Endothelial cell of umbilical vein (primary cell): ENCODE measurements around the gene SENP6. TPM values are rescaled to one million over a fixed set of nuclear protein-coding genes. Genes with fewer than 3 reads are reported as not detected.

Experiments used
- BruUV-seq: library from RNA; stranded (reverse); fragments of 400-500 nt; replicated peaks from 2 replicates; lab custom pipeline; 2021; lab: Mats Ljungman, UMichigan
- CTCF ChIA-PET: fragments of 300-600, 350-600 bp; sonication (Branson Sonifier 250); formaldehyde crosslinking; loops from one replicate; lab custom pipeline; 2021; ENCODE audit warnings: antibody characterized with exemption, inconsistent platforms; lab: Charles Lee
- POLR2A ChIA-PET: fragments of 300-600, 350-600 bp; sonication (Branson Sonifier 250); formaldehyde crosslinking; loops from one replicate; lab custom pipeline; 2021; ENCODE audit warnings: antibody characterized with exemption, inconsistent platforms; lab: Charles Lee
- DNase-seq: peaks from one replicate; pipeline ENCODE4 v3.0.0-alpha.2; 2011; ENCODE audit warnings: low read depth, low spot score
- FAIRE-seq: peaks from 2 replicates; lab custom pipeline; 2011; peaks lifted over from hg19 to GRCh38; lab: Jason Lieb, UNC
- H2AFZ ChIP-seq: 2 replicates; pipeline ENCODE4 v1.6.0; 2012; ENCODE audit warnings: low read depth, low read length, control low read depth, inconsistent platforms
- H3K27ac ChIP-seq: 2 replicates; pipeline ENCODE4 v1.5.1; 2011; ENCODE audit warnings: low read depth, mild to moderate bottlenecking, control low read depth, low read length, moderate library complexity; ENCODE audit not compliant: insufficient read depth
- H3K27me3 ChIP-seq, 2 experiments: 2 replicates each; pipeline versions ENCODE4 v1.6.0 to v1.6.1; 2011; ENCODE audit warnings: low read length in 2 of 2, mixed read lengths in 1 of 2; ENCODE audit not compliant: control insufficient read depth in 2 of 2, insufficient read depth in 2 of 2
- H3K36me3 ChIP-seq, 2 experiments: 2 replicates in 1 of 2; 3 replicates in 1 of 2; pipeline ENCODE4 v1.5.1; 2011; ENCODE audit warnings: low read length in 2 of 2, mild to moderate bottlenecking in 1 of 2, moderate library complexity in 1 of 2; ENCODE audit not compliant: control insufficient read depth in 2 of 2, insufficient read depth in 2 of 2; ENCODE audit errors: extremely low read depth in 1 of 2
- H3K4me1 ChIP-seq: 3 replicates; pipeline ENCODE4 v1.5.1; 2011; ENCODE audit warnings: mild to moderate bottlenecking, low read length; ENCODE audit not compliant: control insufficient read depth, insufficient read depth; ENCODE audit errors: extremely low read depth
- H3K4me2 ChIP-seq: 2 replicates; pipeline ENCODE4 v1.6.1; 2011; ENCODE audit warnings: low read length, control low read depth, mixed read lengths; ENCODE audit not compliant: insufficient read depth
- H3K4me3 ChIP-seq, 3 experiments: fragments of 200-600 bp in 1 of 3; sonication (generic), shearing (Covaris generic) in 1 of 3; replicated peaks in 1 of 3; 2 replicates each; pipeline ENCODE4 v1.5.1; 2011 to 2016; ENCODE audit warnings: control low read depth in 3 of 3, low read length in 3 of 3, mild to moderate bottlenecking in 2 of 3, inconsistent platforms in 1 of 3, low read depth in 1 of 3, moderate library complexity in 1 of 3; ENCODE audit not compliant: insufficient read depth in 1 of 3
- H3K79me2 ChIP-seq: 2 replicates; pipeline ENCODE4 v1.6.0; 2012; ENCODE audit warnings: low read length, inconsistent platforms; ENCODE audit not compliant: control insufficient read depth, insufficient read depth
- H3K9ac ChIP-seq: replicated peaks from 2 replicates; pipeline ENCODE3; 2011; ENCODE audit warnings: low read length, control low read depth; ENCODE audit not compliant: insufficient read depth; ENCODE audit errors: extremely low read depth
- H3K9me1 ChIP-seq: replicated peaks from 3 replicates; pipeline ENCODE4 v1.6.0; 2011; ENCODE audit warnings: mild to moderate bottlenecking, low read length; ENCODE audit not compliant: control insufficient read depth, insufficient read depth; ENCODE audit errors: extremely low read depth
- H3K9me3 ChIP-seq: replicated peaks from 2 replicates; pipeline ENCODE4 v1.5.1; 2012; ENCODE audit warnings: low read length, inconsistent platforms; ENCODE audit not compliant: control insufficient read depth, insufficient read depth
- H4K20me1 ChIP-seq: replicated peaks from 2 replicates; pipeline ENCODE3; 2011; ENCODE audit warnings: mild to moderate bottlenecking, low read length; ENCODE audit not compliant: control insufficient read depth, insufficient read depth; ENCODE audit errors: extremely low read depth
- EZH2 ChIP-seq: IDR thresholded peaks from 2 replicates; pipeline ENCODE4 v1.6.1; 2012; ENCODE audit warnings: borderline replicate concordance, low read depth, mild to moderate bottlenecking, moderate library complexity, low read length, inconsistent platforms; ENCODE audit not compliant: severe bottlenecking
- FOS ChIP-seq: IDR thresholded peaks from 2 replicates; pipeline ENCODE4 v1.6.1; 2011; ENCODE audit warnings: mild to moderate bottlenecking, low read length, moderate library complexity, borderline replicate concordance; ENCODE audit not compliant: insufficient read depth
- GATA2 ChIP-seq: IDR thresholded peaks from 2 replicates; pipeline ENCODE4 v1.7.0; 2011; ENCODE audit warnings: low read depth, mild to moderate bottlenecking, moderate library complexity, mixed read lengths, low read length; ENCODE audit not compliant: insufficient read length, insufficient read depth
- JUN ChIP-seq: IDR thresholded peaks from 2 replicates; pipeline ENCODE4 v1.6.1; 2011; ENCODE audit warnings: borderline replicate concordance, low read depth; ENCODE audit not compliant: insufficient read length, insufficient read depth
- MYC ChIP-seq: IDR thresholded peaks from one replicate; pipeline ENCODE4 v1.6.1; 2011; ENCODE audit warnings: mild to moderate bottlenecking, low read depth, low read length
- POLR2A ChIP-seq: IDR thresholded peaks from 2 replicates; pipeline ENCODE4 v1.6.1; 2012; ENCODE audit warnings: low read depth, mild to moderate bottlenecking, control low read depth, low read length
- POLR2AphosphoS5 ChIP-seq: IDR thresholded peaks from 2 replicates; pipeline ENCODE4 v1.6.1; 2012; ENCODE audit warnings: low read depth, mild to moderate bottlenecking, control low read depth, low read length, moderate library complexity; ENCODE audit not compliant: insufficient read depth
- dilution Hi-C: fragments of 300-500 bp; cut with MboI; formaldehyde crosslinking; loops from one replicate; pipeline ENCODE4 v1.15.0; 2019; ENCODE audit warnings: low sequenced_read_pairs; ENCODE audit not compliant: extremely low pct_ligation_motif_present
- intact Hi-C: fragments of 100-400 bp; cut with micrococcal nuclease; formaldehyde crosslinking; loops from one replicate; pipeline ENCODE4 v1.10.0; 2022
- polyA plus RNA-seq, 4 experiments: library from polyadenylated mRNA; depleted of rRNA in 3 of 4; stranded (reverse) in 3 of 4; unstranded in 1 of 4; fragments of >200 nt; gene quantifications; 2 replicates each; pipeline versions ENCODE4 v1.2.1 to v1.2.3, GENCODE V29; 2011 to 2012; ENCODE audit warnings: missing spikeins in 1 of 4
- total RNA-seq: library from RNA; stranded (reverse); gene quantifications from 2 replicates; pipeline ENCODE4 v1.2.3, GENCODE V29; 2021
- TF ChIP-seq, protein P1 (sequence below): IDR thresholded peaks from 2 replicates; pipeline ENCODE4 v1.6.1; 2011; ENCODE audit not compliant: insufficient read depth, insufficient read length
- TF ChIP-seq, protein P2 (sequence below), 2 donors: IDR thresholded peaks; 1 replicate in 1 of 2; 2 replicates in 1 of 2; pipeline ENCODE4 v1.5.1; 2011; ENCODE audit warnings: low read length in 2 of 2, mild to moderate bottlenecking in 2 of 2, moderate library complexity in 2 of 2, control low read depth in 1 of 2, inconsistent platforms in 1 of 2, low read depth in 1 of 2; ENCODE audit not compliant: insufficient read depth in 1 of 2; ENCODE audit errors: extremely low read depth in 1 of 2

SENP6 gene
- total and polyA plus RNA-seq, 2 donors (not counting 3 experiments of a cell fraction or from before 2014, with no cell fraction given): 11.5 to 99.1 TPM

DNA sequence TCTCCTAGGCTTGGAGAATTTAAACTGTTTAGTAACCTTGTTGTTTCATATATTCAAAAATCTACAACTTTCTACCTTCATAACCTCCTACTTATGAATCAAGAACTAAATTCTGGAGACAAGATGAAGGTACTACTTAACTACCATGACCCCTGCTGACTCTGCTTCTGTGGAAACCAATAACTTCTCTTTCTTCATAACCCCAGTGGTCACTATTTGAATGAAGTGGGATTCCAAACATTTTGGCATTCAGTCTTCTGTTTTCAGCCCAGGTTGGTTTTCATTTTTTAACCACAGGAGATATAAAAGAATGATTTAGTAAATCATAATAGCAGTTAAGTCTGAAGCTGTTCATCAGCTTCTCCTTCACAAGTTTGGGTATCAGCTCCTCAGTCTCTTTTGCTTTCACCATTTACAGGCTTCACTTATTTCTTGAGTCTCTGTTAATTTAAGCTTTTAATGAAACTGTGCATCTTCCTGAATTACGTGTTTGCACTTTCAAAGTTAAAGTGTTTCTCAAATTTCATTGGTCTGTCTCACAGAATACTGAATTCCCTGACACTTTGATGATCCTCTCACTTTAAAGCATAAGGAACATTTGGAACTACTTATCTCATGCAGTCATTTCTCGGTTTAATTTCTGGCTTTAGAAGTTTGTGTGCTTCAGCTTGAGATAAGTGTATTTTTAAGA lies 9.5 kb downstream of the SENP6 start:
- H4K20me1 ChIP-seq: peaks cover 22% of the 10 kb centered on the region
- intact Hi-C loops: no loop called here
- dilution Hi-C loops: no loop called here
- POLR2A ChIA-PET: no interaction called here
- no peaks in the 10 kb centered on the region for H3K36me3 ChIP-seq
- CTCF ChIA-PET: interaction anchor here (1.1 to 2.5 kb wide), 2 partner anchors 10 kb away, joined by 5 to 9 read pairs; no protein-coding TSS in a partner anchor
- peaks cover 100% of the 10 kb centered on the region for H3K79me2 ChIP-seq
- H3K27ac ChIP-seq: no peak overlapping the region
- DNase-seq: no peak
- H3K4me1 ChIP-seq: peaks cover 28% of the 10 kb centered on the region
- no peak overlapping the region for H3K4me3 ChIP-seq
- H3K9me3 ChIP-seq: no peaks in the 10 kb centered on the region
- H3K27me3 ChIP-seq: no peaks in the 10 kb centered on the region
- no TSS peak for BruUV-seq
- FAIRE-seq: no peak
- H3K4me2 ChIP-seq: no peak overlapping the region
- H3K9me1 ChIP-seq: no peaks in the 10 kb centered on the region
- H3K9ac ChIP-seq: no peak overlapping the region
- no peak overlapping the region for H2AFZ ChIP-seq
- TF ChIP-seq FOS: no peak
- TF ChIP-seq POLR2A: no peak
- TF ChIP-seq, protein P1, sequence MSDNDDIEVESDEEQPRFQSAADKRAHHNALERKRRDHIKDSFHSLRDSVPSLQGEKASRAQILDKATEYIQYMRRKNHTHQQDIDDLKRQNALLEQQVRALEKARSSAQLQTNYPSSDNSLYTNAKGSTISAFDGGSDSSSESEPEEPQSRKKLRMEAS: no peak
- TF ChIP-seq MYC: no peak
- no peak for TF ChIP-seq JUN
- no peak for TF ChIP-seq GATA2
- TF ChIP-seq EZH2: no peak
- no peak for TF ChIP-seq POLR2AphosphoS5
- TF ChIP-seq, protein P2, sequence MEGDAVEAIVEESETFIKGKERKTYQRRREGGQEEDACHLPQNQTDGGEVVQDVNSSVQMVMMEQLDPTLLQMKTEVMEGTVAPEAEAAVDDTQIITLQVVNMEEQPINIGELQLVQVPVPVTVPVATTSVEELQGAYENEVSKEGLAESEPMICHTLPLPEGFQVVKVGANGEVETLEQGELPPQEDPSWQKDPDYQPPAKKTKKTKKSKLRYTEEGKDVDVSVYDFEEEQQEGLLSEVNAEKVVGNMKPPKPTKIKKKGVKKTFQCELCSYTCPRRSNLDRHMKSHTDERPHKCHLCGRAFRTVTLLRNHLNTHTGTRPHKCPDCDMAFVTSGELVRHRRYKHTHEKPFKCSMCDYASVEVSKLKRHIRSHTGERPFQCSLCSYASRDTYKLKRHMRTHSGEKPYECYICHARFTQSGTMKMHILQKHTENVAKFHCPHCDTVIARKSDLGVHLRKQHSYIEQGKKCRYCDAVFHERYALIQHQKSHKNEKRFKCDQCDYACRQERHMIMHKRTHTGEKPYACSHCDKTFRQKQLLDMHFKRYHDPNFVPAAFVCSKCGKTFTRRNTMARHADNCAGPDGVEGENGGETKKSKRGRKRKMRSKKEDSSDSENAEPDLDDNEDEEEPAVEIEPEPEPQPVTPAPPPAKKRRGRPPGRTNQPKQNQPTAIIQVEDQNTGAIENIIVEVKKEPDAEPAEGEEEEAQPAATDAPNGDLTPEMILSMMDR (IDR thresholded peaks at IDR 0.05; ENCODE audit: extremely low read depth in 1 of 2, insufficient read depth in 1 of 2, low read depth in 1 of 2, low read length in 2 of 2): no peak
